ENCODE results near the gene KCNN3. TPM values are rescaled to one million over a fixed set of nuclear protein-coding genes. Genes with fewer than 3 reads are reported as not detected.

The KCNN3 gene
- total RNA-seq, 1 experiment from 2014 or later = 0.07 TPM

GRCh38 chr1:154755858-154756730 lies 114.0 kb downstream of the KCNN3 start:
- TF ChIP-seq CTCF (IDR thresholded peaks at IDR 0.05; ENCODE audit: unreplicated experiment) = no peak
- Mint-ChIP-seq H3K9me3 (ENCODE audit: unreplicated experiment) (no peaks in the 10 kb centered on the region), H3K27me3 (ENCODE audit: insufficient read depth, unreplicated experiment) (peaks cover 86% of the 10 kb centered on the region), H3K4me3 (ENCODE audit: unreplicated experiment) (no peak overlapping the region), H3K27ac (ENCODE audit: low read depth, unreplicated experiment) (no peak overlapping the region), H3K36me3 (ENCODE audit: insufficient read depth, unreplicated experiment) (no peaks in the 10 kb centered on the region), H3K4me1 (ENCODE audit: insufficient read depth, unreplicated experiment) (no peaks in the 10 kb centered on the region)
- intact Hi-C loops (cut with micrococcal nuclease) = no loop called here
- ChIA-PET CTCF (interaction anchor here (0.6 kb wide), 1 partner anchor 148 kb away, joined by 3 read pairs; no protein-coding TSS in a partner anchor), POLR2A (interaction anchor here (0.7 kb wide), 1 partner anchor 53 kb away, joined by 3 read pairs; no protein-coding TSS in a partner anchor)
- DNase-seq (ENCODE audit: unreplicated experiment) = peak; percentile 30
- BruUV-seq (replicated peaks) = no TSS peak

- peaks cover 83% of the 10 kb centered on the region for H3K27me3 Mint-ChIP-seq (ENCODE audit: insufficient read depth, unreplicated experiment)
- intact Hi-C loops (cut with micrococcal nuclease) = no loop called here
- H3K4me1 Mint-ChIP-seq (ENCODE audit: insufficient read depth, unreplicated experiment) = no peaks in the 10 kb centered on the region
- no peak overlapping the region for H3K27ac Mint-ChIP-seq (ENCODE audit: low read depth, unreplicated experiment)
- H3K9me3 Mint-ChIP-seq (ENCODE audit: unreplicated experiment) = no peaks in the 10 kb centered on the region
- no peak for DNase-seq (ENCODE audit: unreplicated experiment)
- ChIA-PET POLR2A (no interaction called here), CTCF (interaction anchor here (0.5 to 0.7 kb wide), 3 partner anchors 38 to 1117 kb away, joined by 3 to 6 read pairs (median 3); partner anchors contain the start of gene KCNN3)
- no peak overlapping the region for H3K4me3 Mint-ChIP-seq (ENCODE audit: unreplicated experiment)
- TF ChIP-seq CTCF (IDR thresholded peaks at IDR 0.05; ENCODE audit: unreplicated experiment) = no peak
- H3K36me3 Mint-ChIP-seq (ENCODE audit: insufficient read depth, unreplicated experiment) = no peaks in the 10 kb centered on the region
- BruUV-seq (replicated peaks) = no TSS peak
These were observed 116.7 kb downstream of the KCNN3 start for GRCh38 chr1:154753426-154753825.

GRCh38 chr1:154752273-154753030 lies 117.6 kb downstream of the KCNN3 start:
- ChIA-PET POLR2A (no interaction called here), CTCF (no interaction called here)
- peaks cover 84% of the 10 kb centered on the region for H3K27me3 Mint-ChIP-seq (ENCODE audit: insufficient read depth, unreplicated experiment)
- peak; percentile 18 for DNase-seq (ENCODE audit: unreplicated experiment)
- BruUV-seq (replicated peaks) = no TSS peak
- intact Hi-C loops (cut with micrococcal nuclease) = no loop called here
- no peaks in the 10 kb centered on the region for H3K4me1 Mint-ChIP-seq (ENCODE audit: insufficient read depth, unreplicated experiment)
- no peaks in the 10 kb centered on the region for H3K36me3 Mint-ChIP-seq (ENCODE audit: insufficient read depth, unreplicated experiment)
- H3K27ac Mint-ChIP-seq (ENCODE audit: low read depth, unreplicated experiment) = no peak overlapping the region
- TF ChIP-seq CTCF (IDR thresholded peaks at IDR 0.05; ENCODE audit: unreplicated experiment) = no peak
- H3K9me3 Mint-ChIP-seq (ENCODE audit: unreplicated experiment) = no peaks in the 10 kb centered on the region
- no peak overlapping the region for H3K4me3 Mint-ChIP-seq (ENCODE audit: unreplicated experiment)

- POLR2A ChIA-PET = no interaction called here
- CTCF ChIA-PET = interaction anchor here (0.8 kb wide), 1 partner anchor 16 kb away, joined by 3 read pairs; no protein-coding TSS in a partner anchor
- peak; percentile 54 for DNase-seq (ENCODE audit: unreplicated experiment)
- peaks cover 84% of the 10 kb centered on the region for H3K27me3 Mint-ChIP-seq (ENCODE audit: insufficient read depth, unreplicated experiment)
- BruUV-seq (replicated peaks) = no TSS peak
- H3K36me3 Mint-ChIP-seq (ENCODE audit: insufficient read depth, unreplicated experiment) = no peaks in the 10 kb centered on the region
- H3K27ac Mint-ChIP-seq (ENCODE audit: low read depth, unreplicated experiment) = no peak overlapping the region
- H3K4me1 Mint-ChIP-seq (ENCODE audit: insufficient read depth, unreplicated experiment) = no peaks in the 10 kb centered on the region
- no peak for TF ChIP-seq CTCF (IDR thresholded peaks at IDR 0.05; ENCODE audit: unreplicated experiment)
- H3K4me3 Mint-ChIP-seq (ENCODE audit: unreplicated experiment) = no peak overlapping the region
- intact Hi-C loops (cut with micrococcal nuclease) = no loop called here
- no peaks in the 10 kb centered on the region for H3K9me3 Mint-ChIP-seq (ENCODE audit: unreplicated experiment)
These were observed 118.4 kb downstream of the KCNN3 start for GRCh38 chr1:154751690-154752089.
